Coronary artery (tissue), 2 donors: ENCODE results near the gene NUDT2.

Experiments used
- DNase-seq: peaks from one replicate; pipeline ENCODE4 v3.0.0-alpha.2; 2017; ENCODE audit warnings: low spot score
- H3K27ac ChIP-seq, 2 donors: fragments of 200-600 bp; sonication (generic); one replicate each; pipeline ENCODE4 v1.5.1; 2016 to 2019
- H3K4me3 ChIP-seq: fragments of 200-600 bp; sonication (generic); 2 replicates; pipeline ENCODE4 v1.5.1; 2016; ENCODE audit warnings: mild to moderate bottlenecking, moderate library complexity
- TF ChIP-seq, protein P1 (sequence below): fragments of 200-600 bp; sonication (generic); IDR thresholded peaks from one replicate; pipeline ENCODE4 v1.5.1; 2019; ENCODE audit warnings: antibody characterized with exemption

Gene NUDT2

GRCh38 chr9:34310215-34310614 lies 19.2 kb upstream of the NUDT2 start:
- DNase-seq: no peak
- Histone ChIP-seq H3K27ac (no peak overlapping the region), H3K4me3 (no peak overlapping the region)
- TF ChIP-seq, protein P1, sequence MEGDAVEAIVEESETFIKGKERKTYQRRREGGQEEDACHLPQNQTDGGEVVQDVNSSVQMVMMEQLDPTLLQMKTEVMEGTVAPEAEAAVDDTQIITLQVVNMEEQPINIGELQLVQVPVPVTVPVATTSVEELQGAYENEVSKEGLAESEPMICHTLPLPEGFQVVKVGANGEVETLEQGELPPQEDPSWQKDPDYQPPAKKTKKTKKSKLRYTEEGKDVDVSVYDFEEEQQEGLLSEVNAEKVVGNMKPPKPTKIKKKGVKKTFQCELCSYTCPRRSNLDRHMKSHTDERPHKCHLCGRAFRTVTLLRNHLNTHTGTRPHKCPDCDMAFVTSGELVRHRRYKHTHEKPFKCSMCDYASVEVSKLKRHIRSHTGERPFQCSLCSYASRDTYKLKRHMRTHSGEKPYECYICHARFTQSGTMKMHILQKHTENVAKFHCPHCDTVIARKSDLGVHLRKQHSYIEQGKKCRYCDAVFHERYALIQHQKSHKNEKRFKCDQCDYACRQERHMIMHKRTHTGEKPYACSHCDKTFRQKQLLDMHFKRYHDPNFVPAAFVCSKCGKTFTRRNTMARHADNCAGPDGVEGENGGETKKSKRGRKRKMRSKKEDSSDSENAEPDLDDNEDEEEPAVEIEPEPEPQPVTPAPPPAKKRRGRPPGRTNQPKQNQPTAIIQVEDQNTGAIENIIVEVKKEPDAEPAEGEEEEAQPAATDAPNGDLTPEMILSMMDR: no peak

DNA sequence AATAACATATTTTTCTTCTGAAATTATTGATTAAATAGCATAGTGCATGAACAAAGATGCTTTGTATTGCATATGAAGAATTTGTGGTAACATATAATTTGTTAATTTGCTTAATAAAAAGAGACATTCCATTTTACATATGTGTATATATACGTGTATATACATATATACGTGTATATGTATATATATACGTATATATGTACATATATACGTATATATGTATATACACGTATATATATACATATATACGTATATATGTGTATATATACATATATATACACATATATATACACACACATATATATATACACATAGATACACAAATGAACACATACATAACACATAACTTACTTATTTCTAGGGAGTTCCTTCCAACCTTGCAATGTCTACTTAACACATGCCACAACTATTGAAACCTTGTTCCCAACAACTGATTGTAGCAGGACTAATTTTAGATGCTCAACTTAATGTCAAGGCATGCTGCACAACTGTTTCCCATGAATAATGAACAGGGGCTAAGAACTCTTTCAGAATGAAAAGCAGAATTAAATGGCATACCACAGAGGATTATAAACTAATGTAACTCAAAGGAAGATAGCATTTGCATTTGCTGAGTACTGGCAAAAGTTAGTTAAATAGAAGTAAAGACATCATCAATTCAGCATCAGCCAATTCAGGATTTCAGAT lies 17.7 kb upstream of the NUDT2 start:
- no peak for DNase-seq
- Histone ChIP-seq H3K4me3 (no peak overlapping the region), H3K27ac (no peak overlapping the region)
- TF ChIP-seq, protein P1: no peak

DNA sequence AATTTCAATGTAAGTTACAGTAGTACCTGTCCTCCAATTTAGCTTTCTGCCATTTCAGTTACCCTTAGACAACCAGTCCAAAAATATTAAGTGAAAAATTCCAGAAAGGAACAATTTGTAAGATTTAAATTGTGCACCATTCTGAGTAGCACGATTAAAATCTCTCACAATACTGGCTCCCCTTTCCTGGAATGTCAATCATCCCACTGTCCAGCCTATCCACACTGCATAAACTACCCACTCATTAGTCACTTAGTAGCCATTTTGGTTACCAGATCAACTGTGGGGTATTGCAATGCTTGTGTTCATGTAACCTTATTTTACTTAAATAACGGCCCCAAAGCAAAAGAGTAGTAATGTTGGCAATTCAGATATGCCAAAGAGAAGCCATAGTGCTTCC lies 11.9 kb upstream of the NUDT2 start:
- Histone ChIP-seq H3K27ac (no peak overlapping the region), H3K4me3 (no peak overlapping the region)
- DNase-seq: no peak
- TF ChIP-seq, protein P1: no peak

DNA sequence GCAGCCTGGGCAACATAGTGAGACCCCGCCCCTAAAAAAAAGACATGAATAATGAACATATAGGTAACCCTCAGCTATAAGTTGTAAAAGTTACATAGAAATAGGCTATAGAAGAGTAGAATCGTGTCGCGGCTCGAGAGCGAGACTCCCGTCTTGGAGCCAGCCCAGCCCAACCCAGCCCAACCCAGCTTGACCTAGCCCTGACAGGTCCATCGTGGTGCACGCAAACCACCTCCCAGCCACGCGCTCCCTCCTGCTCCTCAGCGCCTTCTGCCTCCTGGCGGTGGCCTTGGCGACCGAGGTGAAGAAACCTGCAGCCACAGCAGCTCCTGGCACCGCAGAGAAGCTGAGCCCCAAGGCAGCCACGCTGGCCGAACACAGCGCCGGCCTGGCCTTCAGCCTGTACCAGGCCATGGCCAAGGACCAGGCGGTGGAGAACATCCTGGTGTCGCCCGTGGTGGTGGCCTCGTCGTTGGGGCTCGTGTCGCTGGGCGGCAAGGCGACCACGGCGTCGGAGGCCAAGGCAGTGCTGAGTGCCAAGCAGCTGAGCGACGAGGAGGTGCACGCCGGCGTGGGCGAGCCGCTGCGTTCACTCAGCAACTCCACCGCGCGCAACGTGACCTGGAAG lies 11.1 kb upstream of the NUDT2 start:
- Histone ChIP-seq H3K27ac (no peak overlapping the region), H3K4me3 (no peak overlapping the region)
- TF ChIP-seq, protein P1: no peak
- DNase-seq: no peak

DNA sequence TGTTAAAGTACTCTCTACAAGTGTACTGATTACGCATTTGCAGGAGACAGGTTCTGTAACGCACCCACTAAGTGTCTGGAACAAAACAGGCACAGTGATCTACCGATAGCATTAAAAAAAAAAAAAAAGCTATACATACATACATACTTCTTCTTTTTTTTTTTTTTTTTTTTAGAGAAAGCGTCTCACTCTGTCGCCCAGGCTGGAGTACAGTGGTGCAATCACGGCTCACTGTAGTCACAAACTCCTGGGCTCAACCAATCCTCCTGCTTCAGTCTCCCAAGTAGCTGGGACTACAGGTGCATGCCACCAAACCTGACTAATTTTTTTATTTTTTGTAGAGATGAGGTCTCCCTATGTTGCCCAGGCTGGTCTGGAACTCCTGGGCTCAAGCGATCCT lies 7.9 kb upstream of the NUDT2 start:
- no peak overlapping the region for H3K27ac ChIP-seq
- H3K4me3 ChIP-seq: no peak overlapping the region
- no peak for DNase-seq
- TF ChIP-seq, protein P1: no peak

GRCh38 chr9:34322899-34323591 lies 6.3 kb upstream of the NUDT2 start:
- TF ChIP-seq, protein P1: no peak
- H3K4me3 ChIP-seq: no peak overlapping the region
- DNase-seq: no peak
- no peak overlapping the region for H3K27ac ChIP-seq
